Stimulated activated CD8-positive, alpha-beta memory T cell treated with anti-CD3 and anti-CD28 coated beads, Interleukin-15, amount 100 ng/mL, for 1 hour (primary cell): Measurements from ENCODE around the gene TMEFF2.
"Not testable (repeated sequence)": the region's sequence is repeated elsewhere in the genome, so short reads cannot be mapped to it uniquely, and the experiment has no call there.

Experiments
- DNase-seq: peaks from one replicate; pipeline ENCODE4 v3.0.0-alpha.2; 2020; ENCODE audit warnings: low read depth

The TMEFF2 gene

DNA sequence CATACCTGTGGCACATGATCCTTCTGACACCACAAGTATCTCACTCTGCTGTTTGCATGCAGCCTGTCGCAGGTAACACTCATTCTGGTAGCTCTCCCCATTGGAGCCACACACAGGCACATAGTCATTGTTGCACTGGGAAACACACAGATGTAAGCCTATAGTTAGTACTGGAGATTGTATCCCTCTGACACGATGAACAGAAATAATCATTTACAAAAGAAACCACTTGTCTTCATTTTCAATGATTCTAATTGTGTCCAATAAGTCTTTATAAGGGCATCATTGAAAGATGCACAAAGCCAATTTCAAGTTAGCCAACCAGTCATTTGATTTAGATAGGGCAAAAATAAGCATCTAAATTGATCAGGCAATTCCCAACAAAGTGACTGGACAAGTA, 10.4 kb downstream of the TMEFF2 start:
- no peak for DNase-seq

GRCh38 chr2:192183296-192183695, 11.4 kb downstream of the TMEFF2 start:
- DNase-seq = no peak

GRCh38 chr2:192166946-192167345, 27.8 kb downstream of the TMEFF2 start:
- DNase-seq = no peak

DNA sequence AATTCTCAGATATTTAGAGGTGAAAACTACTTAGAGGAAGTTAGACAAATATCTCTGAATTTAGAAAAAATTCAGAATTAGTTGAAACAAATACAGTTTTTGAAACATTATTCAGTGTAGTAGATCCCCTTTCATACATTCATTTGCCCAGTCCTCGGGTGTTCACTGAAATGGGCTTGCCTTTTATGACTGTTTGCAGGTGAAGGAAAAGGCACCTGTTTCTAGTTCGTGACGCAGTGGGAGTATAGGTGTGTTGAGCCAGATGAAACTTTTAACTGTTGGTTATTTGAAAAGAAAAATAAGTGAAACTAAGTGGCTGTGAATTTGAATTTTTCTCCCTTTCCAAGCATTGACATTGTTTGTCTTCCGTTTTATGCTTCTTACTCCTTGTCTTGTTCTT, 28.9 kb downstream of the TMEFF2 start:
- no peak for DNase-seq

DNA sequence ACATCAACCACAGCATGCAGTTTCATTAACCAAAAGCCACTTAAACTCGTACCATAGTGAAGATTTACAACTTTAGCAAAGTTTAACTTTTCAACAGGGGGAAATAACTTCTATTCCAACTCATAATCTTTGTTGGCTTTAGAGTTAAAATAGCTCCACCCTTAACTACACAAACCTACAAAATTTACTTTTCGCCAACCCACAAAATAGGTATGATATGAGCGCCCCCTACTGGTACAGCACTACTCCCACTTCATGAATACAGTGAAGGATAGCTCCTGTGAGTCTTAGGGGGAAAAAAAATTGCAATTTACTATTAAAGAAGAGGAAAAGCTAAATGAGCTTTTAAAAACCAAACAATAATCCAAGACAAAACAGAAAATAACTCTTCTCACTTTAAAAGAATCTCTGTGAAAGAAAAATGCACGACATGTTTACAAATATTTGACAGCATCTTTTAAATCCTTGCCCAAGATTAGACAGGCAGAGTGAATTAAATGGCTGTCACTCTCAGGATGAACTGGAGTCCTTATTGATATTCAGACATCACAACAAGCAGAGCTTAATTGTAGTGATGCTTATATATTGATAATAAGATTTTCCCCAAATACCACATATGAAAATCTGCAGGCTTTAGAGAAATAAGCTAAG, 32.2 kb downstream of the TMEFF2 start:
- DNase-seq = peak; percentile 48

DNA sequence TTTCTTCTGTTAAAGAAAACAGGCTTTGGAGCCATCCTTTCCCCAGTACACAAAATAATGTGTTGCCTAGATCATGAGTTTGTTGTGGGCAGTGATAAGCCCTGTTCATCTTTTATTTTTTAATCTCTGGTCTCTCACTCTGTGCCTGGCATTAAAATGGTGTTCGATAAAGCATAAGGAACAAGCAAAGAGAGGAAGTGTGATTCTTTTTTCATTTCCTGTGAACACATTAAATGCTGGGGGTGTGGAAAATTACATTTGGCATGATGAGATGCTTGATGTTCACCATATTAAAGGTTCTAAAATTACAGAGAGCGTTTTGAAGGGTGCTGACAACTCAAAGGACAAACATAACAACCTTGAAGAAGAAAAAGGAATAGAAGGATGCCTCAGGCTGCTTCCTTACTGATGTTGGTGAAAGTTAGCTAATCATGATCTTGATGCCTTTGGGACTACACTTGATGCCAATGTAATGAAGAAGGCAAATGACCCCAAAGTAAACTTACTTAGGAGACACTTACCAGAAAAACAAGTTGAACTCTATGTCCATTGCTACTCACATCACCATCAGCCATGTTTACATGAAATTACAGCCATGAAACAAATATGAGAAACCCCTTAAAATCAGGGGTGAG, 33.0 kb downstream of the TMEFF2 start:
- DNase-seq = no peak

DNA sequence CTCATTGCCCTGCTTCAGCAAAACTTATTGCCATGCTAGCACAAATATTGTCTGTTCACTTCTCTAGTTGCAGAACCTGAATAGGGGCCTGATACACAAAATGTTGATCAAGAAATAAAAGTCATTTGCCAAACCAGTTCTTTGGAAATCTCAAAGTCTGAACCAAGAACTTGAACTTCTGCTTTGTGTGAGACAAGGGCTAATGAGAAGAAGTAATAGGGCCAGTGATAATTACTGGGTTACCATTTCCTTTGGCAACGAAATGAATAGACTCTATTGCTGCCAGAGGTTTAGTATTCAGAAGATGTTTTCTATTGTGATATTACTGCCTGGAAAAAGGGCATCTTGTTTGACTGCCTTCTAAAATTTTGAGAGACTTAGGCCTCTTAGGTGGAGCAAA, 35.0 kb downstream of the TMEFF2 start:
- no peak for DNase-seq

DNA sequence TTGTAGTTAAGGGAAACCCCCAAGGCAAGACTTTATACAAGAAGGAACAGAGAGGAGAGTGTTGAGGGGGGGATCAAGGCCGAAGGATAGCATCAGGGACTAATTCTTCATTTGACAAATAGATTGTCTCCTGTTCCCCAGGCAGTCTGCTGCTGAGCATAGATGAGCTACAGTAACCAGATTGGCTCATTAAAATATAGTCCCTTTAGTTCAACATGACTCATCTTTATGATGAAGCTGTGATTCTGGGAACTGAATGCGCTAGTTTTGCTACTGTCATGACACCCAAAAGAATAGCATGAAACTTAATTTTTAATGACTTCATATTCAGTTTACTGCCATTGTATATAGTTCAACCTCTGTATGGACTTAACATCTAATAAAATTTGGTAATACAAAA, 35.5 kb downstream of the TMEFF2 start:
- DNase-seq = no peak

DNA sequence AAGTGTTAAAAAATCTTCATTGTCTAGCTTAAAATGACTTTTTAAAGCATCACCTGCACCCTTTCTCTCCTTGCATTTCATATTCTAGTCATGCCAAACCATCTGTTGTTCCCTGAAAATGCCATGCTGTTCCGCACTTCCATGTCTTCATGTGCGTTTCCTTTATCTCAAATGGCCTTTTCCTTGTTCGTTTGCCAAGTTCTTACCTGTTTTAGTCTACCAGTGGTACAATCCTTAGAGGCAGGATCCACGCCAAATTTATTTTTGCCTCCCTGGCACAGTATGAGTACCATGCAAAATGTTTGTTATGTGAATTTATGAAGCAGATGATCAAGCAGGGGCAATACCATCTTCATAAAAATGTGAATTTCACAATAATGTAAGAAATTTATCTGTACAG, 37.0 kb downstream of the TMEFF2 start:
- no peak for DNase-seq

- DNase-seq = no peak
Measured at GRCh38 chr2:192155511-192156118, 39.1 kb downstream of the TMEFF2 start.

DNA sequence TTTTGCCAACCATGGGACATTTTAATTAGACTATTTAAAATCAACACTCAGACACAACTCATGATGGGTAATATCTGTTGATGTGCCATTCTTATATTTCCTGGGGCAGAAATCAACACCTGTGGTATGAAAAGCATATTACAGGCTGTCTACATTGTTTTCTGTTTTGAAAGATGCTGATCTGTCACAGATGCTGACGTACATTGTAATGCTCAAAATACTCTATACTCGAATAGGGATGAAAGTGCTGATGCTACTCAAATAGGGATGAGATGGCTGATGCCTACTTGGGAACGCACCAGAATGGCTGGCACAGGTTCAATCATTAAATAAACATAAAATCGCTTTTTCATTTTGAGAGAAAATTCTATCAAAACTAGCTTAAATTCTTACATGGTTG, 41.2 kb downstream of the TMEFF2 start:
- DNase-seq = no peak

DNA sequence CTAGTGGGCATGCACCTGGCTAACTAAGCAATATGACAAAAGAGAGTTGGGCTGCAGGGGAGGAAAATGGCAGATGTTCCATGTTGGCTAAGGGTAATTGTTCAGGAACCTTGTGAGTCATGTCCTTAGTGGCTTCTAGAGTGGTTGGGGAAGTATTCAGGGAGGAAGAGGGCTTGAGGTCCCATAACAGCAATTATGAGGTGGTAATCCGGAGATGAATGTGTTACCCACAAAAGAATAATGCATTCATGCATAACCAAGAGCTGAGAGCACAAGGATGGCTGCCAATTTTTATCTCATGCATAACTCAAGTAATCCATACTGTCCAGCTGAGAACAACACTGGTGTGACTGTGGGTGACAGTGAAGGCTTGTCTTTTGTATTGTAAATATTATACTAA, 42.9 kb downstream of the TMEFF2 start:
- DNase-seq = no peak

- DNase-seq = no peak
Measured at GRCh38 chr2:192150166-192150565, 44.6 kb downstream of the TMEFF2 start.

DNA sequence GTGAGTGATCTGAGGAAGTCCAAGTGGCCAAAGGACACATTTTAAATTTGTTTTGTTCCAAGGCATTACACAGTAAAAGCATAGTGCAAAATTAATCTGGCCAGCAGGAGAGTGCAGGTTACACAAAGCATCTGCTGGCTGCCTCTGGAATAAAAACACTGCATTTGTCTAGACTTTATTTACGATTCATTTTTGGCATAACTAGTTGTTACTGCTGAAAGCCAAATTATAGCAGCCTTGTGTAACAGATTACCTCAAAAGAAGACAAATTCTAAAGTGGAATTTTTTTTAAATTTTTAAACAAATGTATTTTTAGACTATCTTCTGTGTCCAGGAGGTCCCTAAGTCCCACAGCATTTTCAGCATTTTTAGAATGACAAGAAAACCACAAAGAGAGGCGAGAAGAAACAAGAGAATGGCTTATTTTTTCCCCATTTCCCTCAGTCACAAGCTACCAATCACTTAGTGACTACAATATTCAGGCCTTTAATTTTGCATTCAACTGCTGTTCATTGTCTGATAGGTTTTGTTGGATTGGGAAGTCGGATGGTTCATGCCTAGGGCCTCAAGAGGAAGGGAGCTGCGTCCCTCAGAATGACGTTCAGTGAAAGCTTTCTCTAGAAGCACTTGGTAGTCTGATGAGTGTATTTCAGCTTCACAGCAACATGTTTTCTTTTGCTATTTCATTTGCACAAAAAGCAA, 46.0 kb downstream of the TMEFF2 start:
- no peak for DNase-seq

- DNase-seq = no peak
Measured at GRCh38 chr2:192148241-192148619, 46.5 kb downstream of the TMEFF2 start.

GRCh38 chr2:192146069-192147015, 48.4 kb downstream of the TMEFF2 start:
- DNase-seq = no peak

DNA sequence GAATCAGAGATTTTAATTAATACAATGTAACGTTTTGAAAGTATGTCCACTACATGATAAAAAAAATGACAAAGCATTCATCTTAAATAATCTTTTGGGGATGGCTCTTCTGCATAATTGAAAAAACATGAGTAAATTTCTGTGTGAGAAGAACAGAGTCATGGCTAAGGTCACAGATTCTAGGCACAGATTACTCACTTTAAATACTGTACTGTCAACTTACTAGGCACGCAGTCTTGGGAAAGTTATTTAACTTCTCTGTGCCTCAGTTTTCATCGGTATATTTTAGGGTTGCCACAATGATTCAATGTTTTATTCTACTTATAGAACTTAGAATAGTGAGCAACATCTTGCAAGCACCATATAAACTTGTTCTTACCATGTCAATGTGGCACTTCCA, 49.2 kb downstream of the TMEFF2 start:
- no peak for DNase-seq

- no peak for DNase-seq
Measured at GRCh38 chr2:192140236-192140839, 54.4 kb downstream of the TMEFF2 start.

DNA sequence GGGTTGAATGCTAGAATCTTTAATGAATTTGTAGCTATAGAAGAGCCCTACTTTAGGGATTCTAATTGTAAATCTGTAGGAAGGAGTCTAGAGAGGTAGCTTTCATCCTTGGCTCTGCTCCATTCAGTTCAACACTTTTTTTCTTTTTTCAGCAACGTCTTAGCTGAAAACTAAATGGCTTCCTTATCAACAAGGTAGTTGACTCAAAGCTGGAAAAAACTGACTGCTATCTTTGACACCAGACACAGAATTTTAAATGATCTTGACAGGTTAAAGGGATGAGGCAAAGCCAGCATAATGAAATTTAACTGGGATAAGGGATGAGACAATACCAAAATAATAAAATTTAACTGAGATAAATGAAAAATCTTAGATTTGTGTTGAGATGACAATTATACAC, 54.9 kb downstream of the TMEFF2 start:
- no peak for DNase-seq

GRCh38 chr2:192137451-192137850, 57.3 kb downstream of the TMEFF2 start:
- DNase-seq = no peak

- DNase-seq = not testable (repeated sequence)
Measured at GRCh38 chr2:192132604-192133003, 62.1 kb downstream of the TMEFF2 start.

DNA sequence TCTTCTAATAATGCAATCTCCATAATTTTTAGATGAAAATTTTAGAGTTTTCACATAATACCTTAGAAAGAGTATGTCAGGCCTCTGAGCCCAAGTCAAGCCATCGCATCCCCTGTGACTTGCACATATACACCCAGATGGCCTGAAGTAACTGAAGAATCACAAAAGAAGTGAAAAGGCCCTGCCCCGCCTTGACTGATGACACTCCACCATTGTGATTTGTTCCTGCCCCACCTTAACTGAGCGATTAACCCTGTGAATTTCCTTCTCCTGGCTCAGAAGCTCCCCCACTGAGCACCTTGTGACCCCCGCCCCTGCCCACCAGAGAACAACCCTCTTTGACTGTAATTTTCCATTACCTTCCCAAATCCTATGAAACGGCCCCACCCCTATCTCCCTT, 64.4 kb downstream of the TMEFF2 start:
- DNase-seq = not testable (repeated sequence)
